ENCODE measurements around the gene PARD3.

DNA sequence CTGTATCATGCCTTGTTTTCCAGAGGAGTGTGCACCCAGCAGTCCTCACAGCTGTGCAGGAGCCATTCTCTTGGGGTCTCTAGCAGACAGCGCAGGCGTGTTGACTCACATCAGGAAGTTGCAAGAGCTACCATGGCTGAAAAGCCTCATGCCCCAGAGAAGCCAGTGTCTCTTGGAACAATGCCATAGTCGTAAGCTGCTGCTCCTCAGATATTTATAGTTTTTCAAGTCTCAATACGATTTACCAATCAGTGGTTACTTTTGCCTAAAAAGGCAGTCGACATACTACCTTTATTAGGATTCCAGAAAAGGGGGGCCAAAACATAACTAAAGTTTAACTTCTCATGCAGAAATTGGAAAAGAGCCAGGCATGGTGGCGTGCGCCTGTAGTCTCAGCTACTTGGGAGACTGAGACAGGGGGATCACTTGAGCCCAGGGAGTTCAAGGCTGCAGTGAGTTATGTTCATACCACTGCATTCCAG lies 407.7 kb downstream of the PARD3 start:
- TF ChIP-seq FOXA1 (IDR thresholded peaks at IDR 0.05) (no peak), ARNT (IDR thresholded peaks at IDR 0.05) (no peak), SUZ12 (IDR thresholded peaks at IDR 0.05) (no peak), ELF4 (IDR thresholded peaks at IDR 0.05) (no peak), FOXM1 (IDR thresholded peaks at IDR 0.05; ENCODE audit: borderline replicate concordance) (no peak), HDGF (IDR thresholded peaks at IDR 0.05; ENCODE audit: borderline replicate concordance) (no peak), CTBP1 (IDR thresholded peaks at IDR 0.05; ENCODE audit: borderline replicate concordance) (no peak), BHLHE40 (IDR thresholded peaks at IDR 0.05; ENCODE audit: borderline replicate concordance) (no peak), L3MBTL2 (conservative IDR thresholded peaks at IDR 0.05) (no peak), NFRKB (IDR thresholded peaks at IDR 0.05) (no peak)
- TF ChIP-seq, protein P1, sequence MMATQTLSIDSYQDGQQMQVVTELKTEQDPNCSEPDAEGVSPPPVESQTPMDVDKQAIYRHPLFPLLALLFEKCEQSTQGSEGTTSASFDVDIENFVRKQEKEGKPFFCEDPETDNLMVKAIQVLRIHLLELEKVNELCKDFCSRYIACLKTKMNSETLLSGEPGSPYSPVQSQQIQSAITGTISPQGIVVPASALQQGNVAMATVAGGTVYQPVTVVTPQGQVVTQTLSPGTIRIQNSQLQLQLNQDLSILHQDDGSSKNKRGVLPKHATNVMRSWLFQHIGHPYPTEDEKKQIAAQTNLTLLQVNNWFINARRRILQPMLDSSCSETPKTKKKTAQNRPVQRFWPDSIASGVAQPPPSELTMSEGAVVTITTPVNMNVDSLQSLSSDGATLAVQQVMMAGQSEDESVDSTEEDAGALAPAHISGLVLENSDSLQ (IDR thresholded peaks at IDR 0.05), result no peak
